Measurements from ENCODE around the gene DCC. TPM values are rescaled to one million over a fixed set of nuclear protein-coding genes. Genes with fewer than 3 reads are reported as not detected.

Gene DCC
- total RNA-seq, 4 donors from 2014 or later, result 0.13 TPM; not detected in 3

- 84 to 94% methylated on average over 8 of the region's 8 CpGs for WGBS, 2 donors
- intact Hi-C loops (cut with DNase I; ENCODE audit: low total_unique reads), result no loop called here
- no peak for DNase-seq (ENCODE audit: low spot score in 2 of 2)
- TF ChIP-seq CTCF (IDR thresholded peaks at IDR 0.05), result no peak
- H3K4me3 ChIP-seq (ENCODE audit: low read depth, poor library complexity, severe bottlenecking), result no peak overlapping the region
Measured at GRCh38 chr18:52748343-52748742, 408.3 kb downstream of the DCC start.

DNA sequence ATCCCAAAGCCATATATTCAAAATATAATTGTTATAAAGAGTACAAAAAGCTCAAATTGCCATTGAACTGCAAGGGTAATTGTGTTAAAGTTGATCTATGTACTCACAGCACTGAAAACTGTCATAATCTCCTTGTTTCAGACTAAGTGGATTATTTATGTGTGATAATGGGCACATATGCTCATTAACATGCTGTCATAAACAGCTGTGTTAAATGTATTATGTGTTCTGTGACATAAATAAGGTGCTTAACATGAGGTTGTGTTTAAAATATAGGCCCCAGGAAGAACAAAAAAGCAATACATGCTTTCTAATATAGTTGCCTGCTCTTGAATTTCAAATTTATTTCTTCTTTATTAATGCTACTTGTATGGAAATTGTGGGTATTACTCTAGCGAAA, 409.5 kb downstream of the DCC start:
- WGBS, 2 donors, result 50 to 82% methylated on average over 1 of the region's 1 CpG
- intact Hi-C loops (cut with DNase I; ENCODE audit: low total_unique reads), result no loop called here
- no peak for TF ChIP-seq POLR2A (IDR thresholded peaks at IDR 0.05)
- TF ChIP-seq CTCF (IDR thresholded peaks at IDR 0.05), result no peak
- no peak for DNase-seq (ENCODE audit: low spot score in 2 of 2)
- no peak overlapping the region for H3K4me3 ChIP-seq (ENCODE audit: low read depth, poor library complexity, severe bottlenecking)

GRCh38 chr18:52750995-52751394, 411.0 kb downstream of the DCC start:
- TF ChIP-seq POLR2A (IDR thresholded peaks at IDR 0.05) (no peak), CTCF (IDR thresholded peaks at IDR 0.05) (no peak)
- intact Hi-C loops (cut with DNase I; ENCODE audit: low total_unique reads), result no loop called here
- WGBS, 2 donors, result 71 to 77% methylated on average over 2 of the region's 2 CpGs
- H3K4me3 ChIP-seq (ENCODE audit: low read depth, poor library complexity, severe bottlenecking), result no peak overlapping the region
- no peak for DNase-seq (ENCODE audit: low spot score in 2 of 2)

DNA sequence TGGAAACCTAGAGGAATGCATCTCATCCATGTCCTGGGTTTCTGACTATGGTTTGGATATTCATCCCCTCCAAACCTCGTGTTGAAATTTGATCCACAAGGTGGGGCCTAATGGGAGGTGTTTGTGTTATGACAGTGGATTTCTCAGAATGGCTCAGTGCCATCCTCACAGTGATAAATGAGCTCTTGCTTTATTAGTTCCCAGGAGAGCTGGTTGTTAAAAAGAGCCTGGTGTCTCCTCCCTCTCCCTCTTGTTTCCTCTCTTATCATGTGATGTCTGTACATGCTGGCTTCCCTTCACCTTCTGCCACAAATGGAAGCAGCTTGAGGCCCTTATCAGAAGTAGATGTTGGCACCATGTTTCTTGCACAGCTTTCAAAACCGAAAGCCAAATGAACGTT, 424.3 kb downstream of the DCC start:
- no peak for TF ChIP-seq POLR2A (IDR thresholded peaks at IDR 0.05)
- no peak for TF ChIP-seq CTCF (IDR thresholded peaks at IDR 0.05)
- intact Hi-C loops (cut with DNase I; ENCODE audit: low total_unique reads), result no loop called here
- no peak overlapping the region for H3K4me3 ChIP-seq (ENCODE audit: low read depth, poor library complexity, severe bottlenecking)
- WGBS, 2 donors, result 16 to 24% methylated on average over 3 of the region's 3 CpGs
- DNase-seq (ENCODE audit: low spot score in 2 of 2), result no peak

- no peak for DNase-seq (ENCODE audit: low spot score in 2 of 2)
- 75 to 80% methylated on average over 9 of the region's 9 CpGs for whole genome bisulfite sequencing, 2 donors
- intact Hi-C loops (cut with DNase I; ENCODE audit: low total_unique reads), result no loop called here
- TF ChIP-seq CTCF (IDR thresholded peaks at IDR 0.05) (no peak), POLR2A (IDR thresholded peaks at IDR 0.05) (no peak)
- no peak overlapping the region for H3K4me3 ChIP-seq (ENCODE audit: low read depth, poor library complexity, severe bottlenecking)
Measured at GRCh38 chr18:52766002-52766545, 426.1 kb downstream of the DCC start.

DNA sequence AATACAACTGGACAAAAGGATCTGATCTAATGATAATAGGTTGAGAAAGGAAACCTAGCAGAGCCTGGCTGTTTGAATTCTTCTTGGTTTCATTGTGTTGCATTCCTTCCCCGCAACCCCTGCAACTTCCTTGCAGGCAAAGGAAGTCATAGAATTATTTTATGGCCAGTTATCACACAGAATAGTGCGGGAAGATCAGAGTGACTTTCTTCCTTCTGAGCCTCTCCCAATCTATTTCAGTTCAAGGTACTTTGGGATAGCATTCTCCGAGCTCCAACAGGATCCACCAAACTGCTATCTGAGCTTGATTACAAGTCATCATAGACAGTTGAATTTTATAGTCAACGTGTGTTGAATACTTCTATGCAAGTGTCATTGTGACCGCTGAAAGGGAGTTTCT, 441.1 kb downstream of the DCC start:
- 77 to 81% methylated on average over 5 of the region's 5 CpGs for WGBS, 2 donors
- intact Hi-C loops (cut with DNase I; ENCODE audit: low total_unique reads), result no loop called here
- H3K4me3 ChIP-seq (ENCODE audit: low read depth, poor library complexity, severe bottlenecking), result no peak overlapping the region
- TF ChIP-seq POLR2A (IDR thresholded peaks at IDR 0.05) (no peak), CTCF (IDR thresholded peaks at IDR 0.05) (no peak)
- DNase-seq (ENCODE audit: low spot score in 2 of 2), result no peak
